WTC11 (cell line): ENCODE results near the gene LPCAT4. TPM values are rescaled to one million over a fixed set of nuclear protein-coding genes. Genes with fewer than 3 reads are reported as not detected.

Experiments
- ATAC-seq: fragments of 200-7000 bp; cut with Tn5 transposase; 2 replicates; pipeline ENCODE4 v1.10.0; 2021; ENCODE audit warnings: mild to moderate bottlenecking, moderate library complexity
- CTCF ChIA-PET: fragments of 300-600 bp; sonication (Branson Sonifier 250); formaldehyde crosslinking; loops from one replicate; lab custom pipeline; 2021; ENCODE audit warnings: antibody characterized with exemption; lab: Charles Lee
- POLR2A ChIA-PET: fragments of 350-600 bp; sonication (Branson Sonifier 250); formaldehyde crosslinking; loops from one replicate; lab custom pipeline; 2021; ENCODE audit warnings: antibody characterized with exemption; lab: Charles Lee
- DNase-seq: peaks from one replicate; pipeline ENCODE4 v3.0.0; 2021; ENCODE audit warnings: low spot score
- H3K27ac Mint-ChIP-seq: 2 replicates; pipeline ENCODE4 v1.8.0; 2021; ENCODE audit warnings: mixed read lengths
- H3K27me3 Mint-ChIP-seq: 2 replicates; pipeline ENCODE4 v1.8.0; 2021; ENCODE audit warnings: low read depth, mild to moderate bottlenecking, moderate library complexity, mixed read lengths
- H3K36me3 Mint-ChIP-seq: 2 replicates; pipeline ENCODE4 v1.8.0; 2021; ENCODE audit warnings: mixed read lengths
- H3K4me1 Mint-ChIP-seq: 2 replicates; pipeline ENCODE4 v1.8.0; 2022; ENCODE audit warnings: mixed read lengths
- H3K4me3 Mint-ChIP-seq: 2 replicates; pipeline ENCODE4 v1.8.0; 2021; ENCODE audit warnings: mild to moderate bottlenecking, moderate library complexity, mixed read lengths
- H3K9me3 Mint-ChIP-seq: 2 replicates; pipeline ENCODE4 v1.8.0; 2021; ENCODE audit warnings: mixed read lengths
- EMX1 ChIP-seq: fragments of 250-450 bp; sonication (Bioruptor Pico); IDR thresholded peaks from 2 replicates; pipeline ENCODE4 v1.8.0; 2021; ENCODE audit warnings: mild to moderate bottlenecking
- HMGA2 ChIP-seq: fragments of 250-450 bp; sonication (Bioruptor Pico); IDR thresholded peaks from 2 replicates; pipeline ENCODE4 v1.4.0; 2021; ENCODE audit warnings: mild to moderate bottlenecking, moderate library complexity
- IRF2 ChIP-seq: sonication (generic); formaldehyde crosslinking; IDR thresholded peaks from 2 replicates; pipeline ENCODE4 v1.8.0; 2022; ENCODE audit warnings: low read depth, missing genetic modification reagents, borderline replicate concordance
- KAT7 ChIP-seq: sonication (generic); formaldehyde crosslinking; IDR thresholded peaks from 2 replicates; pipeline ENCODE4 v1.8.1; 2023; ENCODE audit warnings: missing genetic modification reagents, mild to moderate bottlenecking, borderline replicate concordance
- MYBL2 ChIP-seq: sonication (generic); formaldehyde crosslinking; IDR thresholded peaks from 2 replicates; pipeline ENCODE4 v1.8.1; 2023; ENCODE audit warnings: mild to moderate bottlenecking, moderate library complexity, missing genetic modification reagents
- SP1 ChIP-seq: sonication (generic); formaldehyde crosslinking; conservative IDR thresholded peaks from 2 replicates; pipeline ENCODE4 v1.8.1; 2022; ENCODE audit warnings: missing genetic modification reagents
- total RNA-seq: library from RNA; stranded (reverse); gene quantifications from 3 replicates; pipeline ENCODE4 v1.2.3, GENCODE V29; 2021
- TF ChIP-seq, protein P1 (sequence below): sonication (generic); formaldehyde crosslinking; IDR thresholded peaks from 2 replicates; pipeline ENCODE4 v1.8.1; 2023; ENCODE audit warnings: mild to moderate bottlenecking, missing genetic modification reagents, moderate library complexity
- TF ChIP-seq, protein P2 (sequence below): sonication (generic); formaldehyde crosslinking; IDR thresholded peaks from 2 replicates; pipeline ENCODE4 v1.8.0; 2022; ENCODE audit warnings: mild to moderate bottlenecking, missing genetic modification reagents
- TF ChIP-seq, protein P3 (sequence below): sonication (generic); formaldehyde crosslinking; IDR thresholded peaks from 2 replicates; pipeline ENCODE4 v1.8.1; 2022; ENCODE audit warnings: missing genetic modification reagents, borderline replicate concordance
- TF ChIP-seq, protein P4 (sequence below): sonication (generic); formaldehyde crosslinking; IDR thresholded peaks from 2 replicates; pipeline ENCODE4 v1.8.0; 2022; ENCODE audit warnings: mild to moderate bottlenecking, missing genetic modification reagents
- TF ChIP-seq, protein P5 (sequence below): sonication (generic); formaldehyde crosslinking; IDR thresholded peaks from 2 replicates; pipeline ENCODE4 v1.8.0; 2022; ENCODE audit warnings: missing genetic modification reagents
- TF ChIP-seq, protein P6 (sequence below): sonication (generic); formaldehyde crosslinking; IDR thresholded peaks from 2 replicates; pipeline ENCODE4 v1.8.1; 2023; ENCODE audit warnings: mild to moderate bottlenecking, missing genetic modification reagents, borderline replicate concordance
- TF ChIP-seq, protein P7 (sequence below): sonication (generic); formaldehyde crosslinking; IDR thresholded peaks from 2 replicates; pipeline ENCODE4 v1.8.1; 2022; ENCODE audit warnings: mild to moderate bottlenecking, moderate library complexity, missing genetic modification reagents
- TF ChIP-seq, protein P8 (sequence below): sonication (generic); formaldehyde crosslinking; conservative IDR thresholded peaks from 2 replicates; pipeline ENCODE4 v1.8.1; 2023; ENCODE audit warnings: mild to moderate bottlenecking, low read depth, missing genetic modification reagents, moderate library complexity
- TF ChIP-seq, protein P9 (sequence below): sonication (generic); formaldehyde crosslinking; IDR thresholded peaks from 2 replicates; pipeline ENCODE4 v1.8.1; 2023; ENCODE audit warnings: mild to moderate bottlenecking, moderate library complexity, missing genetic modification reagents

Gene LPCAT4
- total RNA-seq, 1 experiment from 2014 or later, result 97.2 TPM

DNA sequence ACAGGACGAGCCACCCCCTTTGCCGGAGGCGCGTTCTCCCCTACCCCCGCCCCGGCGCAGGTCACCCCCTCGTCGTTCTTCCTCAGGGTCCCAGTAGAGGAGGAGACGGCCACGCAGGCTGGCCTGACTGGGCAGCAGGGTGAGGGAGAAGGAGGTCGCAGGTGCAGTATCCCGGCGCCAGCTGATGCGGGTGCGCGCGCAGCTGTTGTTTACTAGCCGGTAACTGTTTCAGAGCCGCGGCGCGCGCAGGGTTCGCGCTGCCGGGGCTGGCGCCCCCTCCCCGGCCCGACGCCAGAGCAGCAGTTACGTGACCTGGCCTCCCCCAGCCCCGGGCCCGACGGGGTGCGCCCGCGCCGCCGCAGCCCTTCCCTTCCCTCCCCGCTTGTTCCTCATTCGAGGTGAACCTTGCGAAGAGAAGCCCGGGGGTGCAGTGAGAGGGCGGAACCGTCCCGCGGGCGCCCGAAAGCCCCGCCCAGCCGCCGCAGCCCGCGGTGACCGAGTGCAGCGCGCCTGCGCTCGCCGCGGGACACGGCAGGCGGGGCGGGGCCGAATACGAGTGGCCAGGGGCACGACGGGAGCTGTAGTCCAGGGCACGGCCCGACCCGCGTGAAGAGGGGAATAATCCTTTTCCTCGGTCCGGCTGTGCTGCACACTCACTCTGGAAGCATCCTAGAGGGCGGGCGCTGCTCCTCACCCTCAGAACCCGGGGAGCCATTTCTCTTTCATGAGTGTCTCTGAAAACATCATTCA lies 29.3 kb downstream of the LPCAT4 start, which contains the start of gene SLC12A6:
Gene SLC12A6 (minus strand): TSS at position 225 of the 750 bp plus-strand sequence. CDS start 1,101 bp downstream, outside the sequence.
- H3K4me3 Mint-ChIP-seq, result peak within 1 kb of the TSS; percentile 97
- H3K36me3 Mint-ChIP-seq, result peaks cover 25% of the 10 kb centered on the region
- CTCF ChIA-PET, result interaction anchor here (0.6 to 3.1 kb wide), 12 partner anchors 9 to 250 kb away, joined by 3 to 16 read pairs (median 4); partner anchors contain the start of genes GOLGA8B and LPCAT4
- H3K27ac Mint-ChIP-seq, result peak within 1 kb of the TSS; percentile 95
- POLR2A ChIA-PET, result interaction anchor here (0.6 to 2.5 kb wide), 6 partner anchors 8 to 245 kb away, joined by 3 to 9 read pairs (median 3); partner anchors contain the start of genes KATNBL1 and LPCAT4
- H3K27me3 Mint-ChIP-seq, result peaks cover 6% of the 10 kb centered on the region
- no peaks in the 10 kb centered on the region for H3K9me3 Mint-ChIP-seq
- peaks cover 22% of the 10 kb centered on the region for H3K4me1 Mint-ChIP-seq
- DNase-seq, result peak; percentile 91
- peak; percentile 91 for ATAC-seq
- TF ChIP-seq, protein P1, sequence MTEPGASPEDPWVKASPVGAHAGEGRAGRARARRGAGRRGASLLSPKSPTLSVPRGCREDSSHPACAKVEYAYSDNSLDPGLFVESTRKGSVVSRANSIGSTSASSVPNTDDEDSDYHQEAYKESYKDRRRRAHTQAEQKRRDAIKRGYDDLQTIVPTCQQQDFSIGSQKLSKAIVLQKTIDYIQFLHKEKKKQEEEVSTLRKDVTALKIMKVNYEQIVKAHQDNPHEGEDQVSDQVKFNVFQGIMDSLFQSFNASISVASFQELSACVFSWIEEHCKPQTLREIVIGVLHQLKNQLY (CRISPR knock-in tag), result no peak
- TF ChIP-seq, protein P2, sequence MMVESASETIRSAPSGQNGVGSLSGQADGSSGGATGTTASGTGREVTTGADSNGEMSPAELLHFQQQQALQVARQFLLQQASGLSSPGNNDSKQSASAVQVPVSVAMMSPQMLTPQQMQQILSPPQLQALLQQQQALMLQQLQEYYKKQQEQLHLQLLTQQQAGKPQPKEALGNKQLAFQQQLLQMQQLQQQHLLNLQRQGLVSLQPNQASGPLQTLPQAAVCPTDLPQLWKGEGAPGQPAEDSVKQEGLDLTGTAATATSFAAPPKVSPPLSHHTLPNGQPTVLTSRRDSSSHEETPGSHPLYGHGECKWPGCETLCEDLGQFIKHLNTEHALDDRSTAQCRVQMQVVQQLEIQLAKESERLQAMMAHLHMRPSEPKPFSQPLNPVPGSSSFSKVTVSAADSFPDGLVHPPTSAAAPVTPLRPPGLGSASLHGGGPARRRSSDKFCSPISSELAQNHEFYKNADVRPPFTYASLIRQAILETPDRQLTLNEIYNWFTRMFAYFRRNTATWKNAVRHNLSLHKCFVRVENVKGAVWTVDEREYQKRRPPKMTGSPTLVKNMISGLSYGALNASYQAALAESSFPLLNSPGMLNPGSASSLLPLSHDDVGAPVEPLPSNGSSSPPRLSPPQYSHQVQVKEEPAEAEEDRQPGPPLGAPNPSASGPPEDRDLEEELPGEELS (CRISPR knock-in tag), result peak; percentile 70; the same call in 1 of the 2 replicates
- TF ChIP-seq, protein P3, sequence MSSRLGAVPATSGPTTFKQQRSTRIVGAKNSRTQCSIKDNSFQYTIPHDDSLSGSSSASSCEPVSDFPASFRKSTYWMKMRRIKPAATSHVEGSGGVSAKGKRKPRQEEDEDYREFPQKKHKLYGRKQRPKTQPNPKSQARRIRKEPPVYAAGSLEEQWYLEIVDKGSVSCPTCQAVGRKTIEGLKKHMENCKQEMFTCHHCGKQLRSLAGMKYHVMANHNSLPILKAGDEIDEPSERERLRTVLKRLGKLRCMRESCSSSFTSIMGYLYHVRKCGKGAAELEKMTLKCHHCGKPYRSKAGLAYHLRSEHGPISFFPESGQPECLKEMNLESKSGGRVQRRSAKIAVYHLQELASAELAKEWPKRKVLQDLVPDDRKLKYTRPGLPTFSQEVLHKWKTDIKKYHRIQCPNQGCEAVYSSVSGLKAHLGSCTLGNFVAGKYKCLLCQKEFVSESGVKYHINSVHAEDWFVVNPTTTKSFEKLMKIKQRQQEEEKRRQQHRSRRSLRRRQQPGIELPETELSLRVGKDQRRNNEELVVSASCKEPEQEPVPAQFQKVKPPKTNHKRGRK (CRISPR knock-in tag), result no peak
- TF ChIP-seq SP1 (peak; percentile 83), IRF2 (CRISPR knock-in tag) (no peak), EMX1 (CRISPR knock-in tag) (0 out of 2 replicates have a peak, but pooled peaks have one; percentile 50), MYBL2 (CRISPR knock-in tag) (peak; percentile 34; the same call in 1 of the 2 replicates), KAT7 (0 out of 2 replicates have a peak, but pooled peaks have one; percentile 36), HMGA2 (CRISPR knock-in tag) (no peak)
- TF ChIP-seq, protein P4, sequence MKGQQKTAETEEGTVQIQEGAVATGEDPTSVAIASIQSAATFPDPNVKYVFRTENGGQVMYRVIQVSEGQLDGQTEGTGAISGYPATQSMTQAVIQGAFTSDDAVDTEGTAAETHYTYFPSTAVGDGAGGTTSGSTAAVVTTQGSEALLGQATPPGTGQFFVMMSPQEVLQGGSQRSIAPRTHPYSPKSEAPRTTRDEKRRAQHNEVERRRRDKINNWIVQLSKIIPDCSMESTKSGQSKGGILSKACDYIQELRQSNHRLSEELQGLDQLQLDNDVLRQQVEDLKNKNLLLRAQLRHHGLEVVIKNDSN (CRISPR knock-in tag), result no peak
- TF ChIP-seq, protein P5, sequence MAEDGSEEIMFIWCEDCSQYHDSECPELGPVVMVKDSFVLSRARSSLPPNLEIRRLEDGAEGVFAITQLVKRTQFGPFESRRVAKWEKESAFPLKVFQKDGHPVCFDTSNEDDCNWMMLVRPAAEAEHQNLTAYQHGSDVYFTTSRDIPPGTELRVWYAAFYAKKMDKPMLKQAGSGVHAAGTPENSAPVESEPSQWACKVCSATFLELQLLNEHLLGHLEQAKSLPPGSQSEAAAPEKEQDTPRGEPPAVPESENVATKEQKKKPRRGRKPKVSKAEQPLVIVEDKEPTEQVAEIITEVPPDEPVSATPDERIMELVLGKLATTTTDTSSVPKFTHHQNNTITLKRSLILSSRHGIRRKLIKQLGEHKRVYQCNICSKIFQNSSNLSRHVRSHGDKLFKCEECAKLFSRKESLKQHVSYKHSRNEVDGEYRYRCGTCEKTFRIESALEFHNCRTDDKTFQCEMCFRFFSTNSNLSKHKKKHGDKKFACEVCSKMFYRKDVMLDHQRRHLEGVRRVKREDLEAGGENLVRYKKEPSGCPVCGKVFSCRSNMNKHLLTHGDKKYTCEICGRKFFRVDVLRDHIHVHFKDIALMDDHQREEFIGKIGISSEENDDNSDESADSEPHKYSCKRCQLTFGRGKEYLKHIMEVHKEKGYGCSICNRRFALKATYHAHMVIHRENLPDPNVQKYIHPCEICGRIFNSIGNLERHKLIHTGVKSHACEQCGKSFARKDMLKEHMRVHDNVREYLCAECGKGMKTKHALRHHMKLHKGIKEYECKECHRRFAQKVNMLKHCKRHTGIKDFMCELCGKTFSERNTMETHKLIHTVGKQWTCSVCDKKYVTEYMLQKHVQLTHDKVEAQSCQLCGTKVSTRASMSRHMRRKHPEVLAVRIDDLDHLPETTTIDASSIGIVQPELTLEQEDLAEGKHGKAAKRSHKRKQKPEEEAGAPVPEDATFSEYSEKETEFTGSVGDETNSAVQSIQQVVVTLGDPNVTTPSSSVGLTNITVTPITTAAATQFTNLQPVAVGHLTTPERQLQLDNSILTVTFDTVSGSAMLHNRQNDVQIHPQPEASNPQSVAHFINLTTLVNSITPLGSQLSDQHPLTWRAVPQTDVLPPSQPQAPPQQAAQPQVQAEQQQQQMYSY, result no peak
- TF ChIP-seq, protein P6, sequence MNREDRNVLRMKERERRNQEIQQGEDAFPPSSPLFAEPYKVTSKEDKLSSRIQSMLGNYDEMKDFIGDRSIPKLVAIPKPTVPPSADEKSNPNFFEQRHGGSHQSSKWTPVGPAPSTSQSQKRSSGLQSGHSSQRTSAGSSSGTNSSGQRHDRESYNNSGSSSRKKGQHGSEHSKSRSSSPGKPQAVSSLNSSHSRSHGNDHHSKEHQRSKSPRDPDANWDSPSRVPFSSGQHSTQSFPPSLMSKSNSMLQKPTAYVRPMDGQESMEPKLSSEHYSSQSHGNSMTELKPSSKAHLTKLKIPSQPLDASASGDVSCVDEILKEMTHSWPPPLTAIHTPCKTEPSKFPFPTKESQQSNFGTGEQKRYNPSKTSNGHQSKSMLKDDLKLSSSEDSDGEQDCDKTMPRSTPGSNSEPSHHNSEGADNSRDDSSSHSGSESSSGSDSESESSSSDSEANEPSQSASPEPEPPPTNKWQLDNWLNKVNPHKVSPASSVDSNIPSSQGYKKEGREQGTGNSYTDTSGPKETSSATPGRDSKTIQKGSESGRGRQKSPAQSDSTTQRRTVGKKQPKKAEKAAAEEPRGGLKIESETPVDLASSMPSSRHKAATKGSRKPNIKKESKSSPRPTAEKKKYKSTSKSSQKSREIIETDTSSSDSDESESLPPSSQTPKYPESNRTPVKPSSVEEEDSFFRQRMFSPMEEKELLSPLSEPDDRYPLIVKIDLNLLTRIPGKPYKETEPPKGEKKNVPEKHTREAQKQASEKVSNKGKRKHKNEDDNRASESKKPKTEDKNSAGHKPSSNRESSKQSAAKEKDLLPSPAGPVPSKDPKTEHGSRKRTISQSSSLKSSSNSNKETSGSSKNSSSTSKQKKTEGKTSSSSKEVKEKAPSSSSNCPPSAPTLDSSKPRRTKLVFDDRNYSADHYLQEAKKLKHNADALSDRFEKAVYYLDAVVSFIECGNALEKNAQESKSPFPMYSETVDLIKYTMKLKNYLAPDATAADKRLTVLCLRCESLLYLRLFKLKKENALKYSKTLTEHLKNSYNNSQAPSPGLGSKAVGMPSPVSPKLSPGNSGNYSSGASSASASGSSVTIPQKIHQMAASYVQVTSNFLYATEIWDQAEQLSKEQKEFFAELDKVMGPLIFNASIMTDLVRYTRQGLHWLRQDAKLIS (CRISPR knock-in tag), result no peak
- TF ChIP-seq, protein P7, sequence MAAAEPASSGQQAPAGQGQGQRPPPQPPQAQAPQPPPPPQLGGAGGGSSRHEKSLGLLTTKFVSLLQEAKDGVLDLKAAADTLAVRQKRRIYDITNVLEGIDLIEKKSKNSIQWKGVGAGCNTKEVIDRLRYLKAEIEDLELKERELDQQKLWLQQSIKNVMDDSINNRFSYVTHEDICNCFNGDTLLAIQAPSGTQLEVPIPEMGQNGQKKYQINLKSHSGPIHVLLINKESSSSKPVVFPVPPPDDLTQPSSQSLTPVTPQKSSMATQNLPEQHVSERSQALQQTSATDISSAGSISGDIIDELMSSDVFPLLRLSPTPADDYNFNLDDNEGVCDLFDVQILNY (CRISPR knock-in tag), result peak; percentile 75
- TF ChIP-seq, protein P8, sequence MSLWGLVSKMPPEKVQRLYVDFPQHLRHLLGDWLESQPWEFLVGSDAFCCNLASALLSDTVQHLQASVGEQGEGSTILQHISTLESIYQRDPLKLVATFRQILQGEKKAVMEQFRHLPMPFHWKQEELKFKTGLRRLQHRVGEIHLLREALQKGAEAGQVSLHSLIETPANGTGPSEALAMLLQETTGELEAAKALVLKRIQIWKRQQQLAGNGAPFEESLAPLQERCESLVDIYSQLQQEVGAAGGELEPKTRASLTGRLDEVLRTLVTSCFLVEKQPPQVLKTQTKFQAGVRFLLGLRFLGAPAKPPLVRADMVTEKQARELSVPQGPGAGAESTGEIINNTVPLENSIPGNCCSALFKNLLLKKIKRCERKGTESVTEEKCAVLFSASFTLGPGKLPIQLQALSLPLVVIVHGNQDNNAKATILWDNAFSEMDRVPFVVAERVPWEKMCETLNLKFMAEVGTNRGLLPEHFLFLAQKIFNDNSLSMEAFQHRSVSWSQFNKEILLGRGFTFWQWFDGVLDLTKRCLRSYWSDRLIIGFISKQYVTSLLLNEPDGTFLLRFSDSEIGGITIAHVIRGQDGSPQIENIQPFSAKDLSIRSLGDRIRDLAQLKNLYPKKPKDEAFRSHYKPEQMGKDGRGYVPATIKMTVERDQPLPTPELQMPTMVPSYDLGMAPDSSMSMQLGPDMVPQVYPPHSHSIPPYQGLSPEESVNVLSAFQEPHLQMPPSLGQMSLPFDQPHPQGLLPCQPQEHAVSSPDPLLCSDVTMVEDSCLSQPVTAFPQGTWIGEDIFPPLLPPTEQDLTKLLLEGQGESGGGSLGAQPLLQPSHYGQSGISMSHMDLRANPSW (CRISPR knock-in tag), result no peak
- TF ChIP-seq, protein P9, sequence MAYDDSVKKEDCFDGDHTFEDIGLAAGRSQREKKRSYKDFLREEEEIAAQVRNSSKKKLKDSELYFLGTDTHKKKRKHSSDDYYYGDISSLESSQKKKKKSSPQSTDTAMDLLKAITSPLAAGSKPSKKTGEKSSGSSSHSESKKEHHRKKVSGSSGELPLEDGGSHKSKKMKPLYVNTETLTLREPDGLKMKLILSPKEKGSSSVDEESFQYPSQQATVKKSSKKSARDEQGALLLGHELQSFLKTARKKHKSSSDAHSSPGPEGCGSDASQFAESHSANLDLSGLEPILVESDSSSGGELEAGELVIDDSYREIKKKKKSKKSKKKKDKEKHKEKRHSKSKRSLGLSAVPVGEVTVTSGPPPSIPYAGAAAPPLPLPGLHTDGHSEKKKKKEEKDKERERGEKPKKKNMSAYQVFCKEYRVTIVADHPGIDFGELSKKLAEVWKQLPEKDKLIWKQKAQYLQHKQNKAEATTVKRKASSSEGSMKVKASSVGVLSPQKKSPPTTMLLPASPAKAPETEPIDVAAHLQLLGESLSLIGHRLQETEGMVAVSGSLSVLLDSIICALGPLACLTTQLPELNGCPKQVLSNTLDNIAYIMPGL (CRISPR knock-in tag), result peak; percentile 81; the same call in 1 of the 2 replicates
